HepG2 (cell line): Measurements from ENCODE around the gene RBM27. TPM values are rescaled to one million over a fixed set of nuclear protein-coding genes. Genes with fewer than 3 reads are reported as not detected.

Experiments
- AHR ChIP-seq: IDR thresholded peaks from 2 replicates; pipeline ENCODE4 v1.6.1; 2018; ENCODE audit warnings: missing genetic modification reagents, missing compliant biosample characterization
- CBX2 ChIP-seq, 2 experiments: fragments of 200-600 bp in 1 of 2; sonication (generic); formaldehyde crosslinking in 1 of 2; IDR thresholded peaks; 2 replicates each; pipeline versions ENCODE4 v1.7.0 to v1.8.1; 2018 to 2022; ENCODE audit warnings: low read depth in 2 of 2, low read length in 1 of 2, mild to moderate bottlenecking in 1 of 2, missing genetic modification reagents in 1 of 2
- E2F1 ChIP-seq: sonication (generic); formaldehyde crosslinking; IDR thresholded peaks from 2 replicates; pipeline ENCODE4 v1.5.0; 2020; ENCODE audit warnings: missing genetic modification reagents
- ETV5 ChIP-seq: IDR thresholded peaks from 2 replicates; pipeline ENCODE4 v1.6.1; 2018; ENCODE audit warnings: missing biosample characterization, missing genetic modification reagents, inconsistent platforms, borderline replicate concordance
- GFI1 ChIP-seq: sonication (generic); formaldehyde crosslinking; IDR thresholded peaks from 2 replicates; pipeline ENCODE4 v1.5.0; 2020; ENCODE audit warnings: missing genetic modification reagents, mild to moderate bottlenecking, borderline replicate concordance
- HBP1 ChIP-seq: IDR thresholded peaks from 2 replicates; pipeline ENCODE4 v1.6.1; 2016; ENCODE audit warnings: low read depth, control low read depth
- HNF4A ChIP-seq: sonication (generic); formaldehyde crosslinking; IDR thresholded peaks from 2 replicates; pipeline ENCODE4 v1.4.0; 2020; ENCODE audit warnings: missing genetic modification reagents
- LRRFIP1 ChIP-seq: sonication (generic); formaldehyde crosslinking; conservative IDR thresholded peaks from 2 replicates; pipeline ENCODE4 v1.4.0; 2020; ENCODE audit warnings: missing genetic modification reagents
- MEIS1 ChIP-seq: sonication (generic); formaldehyde crosslinking; IDR thresholded peaks from 2 replicates; pipeline ENCODE4 v1.9.0; 2021; ENCODE audit warnings: mild to moderate bottlenecking, missing genetic modification reagents, moderate library complexity, borderline replicate concordance
- PRPF4 ChIP-seq: fragments of 200-400 bp; formaldehyde crosslinking; IDR thresholded peaks from 2 replicates; pipeline ENCODE4 v1.6.1; 2016; ENCODE audit warnings: low read length, low read depth; ENCODE audit not compliant: poor library complexity, severe bottlenecking
- SAFB2 ChIP-seq: sonication (generic); formaldehyde crosslinking; IDR thresholded peaks from 2 replicates; pipeline ENCODE4 v1.5.1; 2020; ENCODE audit warnings: missing genetic modification reagents, low read depth, mild to moderate bottlenecking, borderline replicate concordance
- SIX1 ChIP-seq: sonication (generic); formaldehyde crosslinking; IDR thresholded peaks from 2 replicates; pipeline ENCODE4 v1.4.0; 2020; ENCODE audit warnings: missing genetic modification reagents, borderline replicate concordance
- ZFP90 ChIP-seq: sonication (generic); formaldehyde crosslinking; IDR thresholded peaks from 2 replicates; pipeline ENCODE4 v1.8.0; 2022; ENCODE audit warnings: missing genetic modification reagents, mild to moderate bottlenecking, inconsistent platforms, borderline replicate concordance
- ZFYVE20 ChIP-seq: sonication (generic); formaldehyde crosslinking; IDR thresholded peaks from 2 replicates; pipeline ENCODE4 v1.8.0; 2023; ENCODE audit warnings: low read depth, mild to moderate bottlenecking, moderate library complexity, missing genetic modification reagents, borderline replicate concordance
- ZMAT5 ChIP-seq: sonication (generic); formaldehyde crosslinking; IDR thresholded peaks from 2 replicates; pipeline ENCODE4 v1.5.0; 2020; ENCODE audit warnings: mild to moderate bottlenecking, low read depth, missing genetic modification reagents, borderline replicate concordance
- ZNF10 ChIP-seq: sonication (generic); formaldehyde crosslinking; IDR thresholded peaks from 2 replicates; pipeline ENCODE4 v1.4.0; 2020; ENCODE audit warnings: mild to moderate bottlenecking, low read depth, missing genetic modification reagents, borderline replicate concordance
- ZNF20 ChIP-seq: sonication (generic); formaldehyde crosslinking; IDR thresholded peaks from 2 replicates; pipeline ENCODE4 v1.4.0; 2020; ENCODE audit warnings: mild to moderate bottlenecking, moderate library complexity, missing genetic modification reagents
- ZNF580 ChIP-seq: IDR thresholded peaks from 2 replicates; pipeline ENCODE4 v1.6.1; 2016; ENCODE audit warnings: low read depth, borderline replicate concordance
- ZNF629 ChIP-seq: sonication (generic); formaldehyde crosslinking; conservative IDR thresholded peaks from 2 replicates; pipeline ENCODE4 v1.5.0; 2020; ENCODE audit warnings: missing genetic modification reagents
- ZNF737 ChIP-seq: sonication (generic); formaldehyde crosslinking; IDR thresholded peaks from 2 replicates; pipeline ENCODE4 v1.5.0; 2020; ENCODE audit warnings: missing genetic modification reagents, mild to moderate bottlenecking, borderline replicate concordance
- ZNF766 ChIP-seq: sonication (generic); formaldehyde crosslinking; IDR thresholded peaks from 2 replicates; pipeline ENCODE4 v1.5.0; 2020; ENCODE audit warnings: missing genetic modification reagents, borderline replicate concordance
- ZNF777 ChIP-seq: sonication (generic); formaldehyde crosslinking; IDR thresholded peaks from 2 replicates; pipeline ENCODE4 v1.4.0; 2020; ENCODE audit warnings: missing genetic modification reagents
- polyA plus RNA-seq, 8 experiments: library from polyadenylated mRNA; depleted of rRNA in 3 of 8; stranded (reverse) in 7 of 8; unstranded in 1 of 8; fragments of >200 nt; fragmentation: Illumina TruSeq in 4 of 8; extraction: Trizol in 4 of 8; gene quantifications; 2 replicates each; pipeline versions ENCODE4 v1.2.1 to v1.2.3, GENCODE V29; 2011 to 2016; ENCODE audit warnings: low read depth in 4 of 8, missing spikeins in 1 of 8, mixed read lengths in 1 of 8; ENCODE audit not compliant: insufficient read depth in 1 of 8
- total RNA-seq, 5 experiments: library from RNA; depleted of rRNA; stranded (reverse); fragments of >200 nt; fragmentation: Illumina TruSeq; extraction: Trizol; gene quantifications; 2 replicates each; pipeline ENCODE4 v1.2.3, GENCODE V29; 2016; ENCODE audit warnings: low read depth in 1 of 5

RBM27 gene
- total and polyA plus RNA-seq, 2 of the 13 experiments (the other 11 are each of a cell fraction or from before 2014, with no cell fraction given) = 12.9 to 23.4 TPM

- TF ChIP-seq ZNF580 (CRISPR knock-in tag) = peak; percentile 17; the same call in 1 of the 2 replicates
- TF ChIP-seq CBX2 (IDR thresholded peaks at IDR 0.05; ENCODE audit: low read depth, low read length) = no peak
- TF ChIP-seq CBX2 (CRISPR knock-in tag; IDR thresholded peaks at IDR 0.05; ENCODE audit: low read depth) = no peak
- TF ChIP-seq LRRFIP1 (CRISPR knock-in tag) = no peak
- TF ChIP-seq ZMAT5 = no peak
- TF ChIP-seq ZNF10 (CRISPR knock-in tag) = no peak
- 0 out of 2 replicates have a peak, but pooled peaks have one; percentile 54 for TF ChIP-seq ZNF766 (CRISPR knock-in tag)
- no peak for TF ChIP-seq MEIS1
- TF ChIP-seq AHR (CRISPR knock-in tag) = no peak
- no peak for TF ChIP-seq SAFB2 (CRISPR knock-in tag)
- no peak; the same call in 1 of the 2 replicates for TF ChIP-seq E2F1
- no peak for TF ChIP-seq ZFP90 (CRISPR knock-in tag)
- no peak for TF ChIP-seq ZNF20
- no peak for TF ChIP-seq ZNF737 (CRISPR knock-in tag)
- TF ChIP-seq HBP1 (CRISPR knock-in tag) = peak; percentile 25; the same call in 1 of the 2 replicates
- peak; percentile 55; the same call in 1 of the 2 replicates for TF ChIP-seq ETV5 (CRISPR knock-in tag)
- TF ChIP-seq ZNF629 (CRISPR knock-in tag) = no peak
- no peak for TF ChIP-seq PRPF4
- TF ChIP-seq ZFYVE20 (CRISPR knock-in tag) = no peak
- TF ChIP-seq SIX1 (CRISPR knock-in tag) = no peak
- TF ChIP-seq ZNF777 (CRISPR knock-in tag) = no peak
- no peak for TF ChIP-seq GFI1 (CRISPR knock-in tag)
- TF ChIP-seq HNF4A (CRISPR knock-in tag) = peak; percentile 26; the same call in 1 of the 2 replicates
Observed at GRCh38 chr5:146203011-146203871, at the start of gene RBM27 (continued).
